GM12872 (cell line): Measurements from ENCODE around the gene ELAVL4.

Source experiments
- CTCF ChIP-seq: IDR thresholded peaks from 3 replicates; pipeline ENCODE4 v1.5.1; 2011; ENCODE audit warnings: low read depth, mild to moderate bottlenecking, low read length, moderate library complexity; ENCODE audit not compliant: insufficient read depth

ELAVL4 gene

GRCh38 chr1:50105433-50105832 is 3.3 kb upstream of the ELAVL4 start:
- TF ChIP-seq CTCF = no peak; the same call in 2 of the 3 replicates

- TF ChIP-seq CTCF = no peak
These were observed 2.5 kb upstream of the ELAVL4 start for GRCh38 chr1:50106095-50106761.

- no peak for TF ChIP-seq CTCF
These were observed 396 bp downstream of the ELAVL4 start for GRCh38 chr1:50109116-50109515.

- no peak for TF ChIP-seq CTCF
These were observed 941 bp downstream of the ELAVL4 start for GRCh38 chr1:50109647-50110075.

GRCh38 chr1:50110151-50110550 is 1.4 kb downstream of the ELAVL4 start:
- TF ChIP-seq CTCF = no peak

GRCh38 chr1:50110656-50111055 is 1.9 kb downstream of the ELAVL4 start:
- TF ChIP-seq CTCF = no peak

- TF ChIP-seq CTCF = no peak
These were observed 2.8 kb downstream of the ELAVL4 start for GRCh38 chr1:50111503-50111902.

- no peak for TF ChIP-seq CTCF
These were observed 3.5 kb downstream of the ELAVL4 start for GRCh38 chr1:50112193-50112592.
